HEK293T (cell line): Measurements from ENCODE around the gene VWA8.
A peak's percentile ranks its signal among the peaks of the same experiment; 100 is the strongest.
"Not testable (repeated sequence)": the region's sequence is repeated elsewhere in the genome, so short reads cannot be mapped to it uniquely, and the experiment has no call there.

ENCODE experiments used
- CTCF ChIA-PET: fragments of 350-600 bp; formaldehyde crosslinking; extraction: SDS; loops from one replicate; lab custom pipeline; 2021; ENCODE audit warnings: antibody characterized with exemption, inconsistent platforms; lab: Yijun Ruan, JAX
- POLR2A ChIA-PET: fragments of 350-600 bp; formaldehyde crosslinking; extraction: SDS; loops from one replicate; lab custom pipeline; 2020; ENCODE audit warnings: antibody characterized with exemption, inconsistent platforms; lab: Yijun Ruan, JAX
- DNase-seq: peaks from one replicate; pipeline ENCODE4 v3.0.0; 2012; ENCODE audit warnings: mixed read lengths; ENCODE audit errors: extremely low spot score
- ARNT ChIP-seq: fragments of 450-650 bp; IDR thresholded peaks from 2 replicates; pipeline ENCODE4 v1.6.1; 2017; ENCODE audit warnings: mild to moderate bottlenecking
- BHLHE40 ChIP-seq: fragments of 450-650 bp; IDR thresholded peaks from 2 replicates; pipeline ENCODE4 v1.6.1; 2016; ENCODE audit warnings: mild to moderate bottlenecking, moderate library complexity, borderline replicate concordance
- CTBP1 ChIP-seq: fragments of 450-650 bp; IDR thresholded peaks from 2 replicates; pipeline ENCODE4 v1.6.1; 2016; ENCODE audit warnings: borderline replicate concordance
- ELF4 ChIP-seq: fragments of 450-650 bp; IDR thresholded peaks from 2 replicates; pipeline ENCODE4 v1.6.1; 2017; ENCODE audit warnings: antibody characterized with exemption
- FOXA1 ChIP-seq: fragments of 450-650 bp; IDR thresholded peaks from 2 replicates; pipeline ENCODE4 v1.6.1; 2016; ENCODE audit warnings: mild to moderate bottlenecking
- FOXK2 ChIP-seq: fragments of 450-650 bp; IDR thresholded peaks from 2 replicates; pipeline ENCODE4 v1.6.1; 2016; ENCODE audit warnings: mild to moderate bottlenecking
- FOXM1 ChIP-seq: fragments of 450-650 bp; IDR thresholded peaks from 2 replicates; pipeline ENCODE4 v1.6.1; 2017; ENCODE audit warnings: mild to moderate bottlenecking, borderline replicate concordance
- HDGF ChIP-seq: fragments of 450-650 bp; IDR thresholded peaks from 2 replicates; pipeline ENCODE4 v1.6.1; 2017; ENCODE audit warnings: antibody characterized with exemption, borderline replicate concordance
- L3MBTL2 ChIP-seq: fragments of 450-650 bp; conservative IDR thresholded peaks from 2 replicates; pipeline ENCODE4 v1.6.1; 2016; ENCODE audit warnings: mild to moderate bottlenecking
- LEF1 ChIP-seq: fragments of 450-650 bp; IDR thresholded peaks from 2 replicates; pipeline ENCODE4 v1.6.1; 2017; ENCODE audit warnings: mild to moderate bottlenecking, borderline replicate concordance
- NFRKB ChIP-seq: fragments of 450-650 bp; IDR thresholded peaks from 2 replicates; pipeline ENCODE4 v1.6.1; 2016; ENCODE audit warnings: mild to moderate bottlenecking, moderate library complexity
- PKNOX1 ChIP-seq: fragments of 450-650 bp; IDR thresholded peaks from 2 replicates; pipeline ENCODE4 v1.6.1; 2016
- SP1 ChIP-seq: fragments of 450-650 bp; IDR thresholded peaks from 2 replicates; pipeline ENCODE4 v1.6.1; 2017
- SUZ12 ChIP-seq: fragments of 450-650 bp; IDR thresholded peaks from 2 replicates; pipeline ENCODE4 v1.6.1; 2016; ENCODE audit warnings: mild to moderate bottlenecking
- TARDBP ChIP-seq: fragments of 450-650 bp; IDR thresholded peaks from 2 replicates; pipeline ENCODE4 v1.6.1; 2016
- ZNF384 ChIP-seq: fragments of 450-650 bp; IDR thresholded peaks from 2 replicates; pipeline ENCODE4 v1.6.1; 2016

The VWA8 gene

GRCh38 chr13:41650706-41651105, 310.2 kb downstream of the VWA8 start:
- DNase-seq: no peak
- CTCF ChIA-PET: no interaction called here
- TF ChIP-seq ELF4: no peak
- no peak for TF ChIP-seq BHLHE40
- no peak for TF ChIP-seq PKNOX1
- no peak for TF ChIP-seq FOXA1
- TF ChIP-seq L3MBTL2: no peak
- no peak for TF ChIP-seq NFRKB
- TF ChIP-seq LEF1: no peak
- TF ChIP-seq HDGF: no peak
- no peak for TF ChIP-seq FOXM1
- no peak for TF ChIP-seq ARNT
- no peak for TF ChIP-seq SP1
- no peak for TF ChIP-seq ZNF384
- POLR2A ChIA-PET: no interaction called here

GRCh38 chr13:41649659-41650058, 311.2 kb downstream of the VWA8 start:
- ChIA-PET POLR2A (no interaction called here), CTCF (interaction anchor here (0.6 kb wide), 2 partner anchors 165 to 362 kb away, joined by 4 to 11 read pairs; no protein-coding TSS in a partner anchor)
- DNase-seq: peak; percentile 38
- TF ChIP-seq BHLHE40 (no peak), L3MBTL2 (no peak), PKNOX1 (no peak), HDGF (no peak), SP1 (no peak), CTBP1 (no peak), FOXM1 (no peak), ARNT (no peak), FOXA1 (no peak), ZNF384 (no peak), SUZ12 (no peak), ELF4 (no peak), FOXK2 (no peak), NFRKB (no peak), LEF1 (no peak), TARDBP (no peak)

- DNase-seq: no peak
- TF ChIP-seq PKNOX1 (peak; percentile 27; the same call in 1 of the 2 replicates), ELF4 (no peak), FOXK2 (0 out of 2 replicates have a peak, but pooled peaks have one; percentile 65), SUZ12 (no peak), ZNF384 (no peak), HDGF (no peak)
- POLR2A ChIA-PET: no interaction called here
- CTCF ChIA-PET: interaction anchor here (0.6 to 1.0 kb wide), 2 partner anchors 22 to 147 kb away, joined by 3 read pairs; no protein-coding TSS in a partner anchor
These were observed 312.5 kb downstream of the VWA8 start for GRCh38 chr13:41648314-41648935.

- CTCF ChIA-PET: interaction anchor here (0.6 to 1.0 kb wide), 3 partner anchors 21 to 188 kb away, joined by 3 to 4 read pairs (median 3); no protein-coding TSS in a partner anchor
- DNase-seq, POLR2A ChIA-PET: not testable (repeated sequence)
These were observed 313.1 kb downstream of the VWA8 start for GRCh38 chr13:41647699-41648313.

- no peak for DNase-seq
- ChIA-PET POLR2A (no interaction called here), CTCF (interaction anchor here (0.6 to 0.8 kb wide), 2 partner anchors 429 to 474 kb away, joined by 3 to 4 read pairs; no protein-coding TSS in a partner anchor)
- TF ChIP-seq LEF1 (no peak), L3MBTL2 (no peak), ARNT (no peak), TARDBP (no peak), SP1 (no peak), BHLHE40 (no peak), NFRKB (no peak), HDGF (no peak), ELF4 (no peak), PKNOX1 (no peak), FOXM1 (no peak)
These were observed 315.6 kb downstream of the VWA8 start for GRCh38 chr13:41645331-41645730.

- ChIA-PET CTCF (no interaction called here), POLR2A (no interaction called here)
- no peak for DNase-seq
- TF ChIP-seq TARDBP (no peak), SP1 (no peak), CTBP1 (no peak), ARNT (no peak), FOXK2 (no peak), FOXM1 (no peak), NFRKB (no peak), L3MBTL2 (no peak), PKNOX1 (no peak), FOXA1 (no peak), ZNF384 (no peak), LEF1 (no peak), HDGF (no peak), ELF4 (no peak), SUZ12 (no peak), BHLHE40 (no peak)
These were observed 316.2 kb downstream of the VWA8 start for GRCh38 chr13:41644742-41645141.
